Activated CD8-positive, alpha-beta memory T cell treated with anti-CD3 and anti-CD28 coated beads, Interleukin-2, amount 50 U/mL, for 24 hours (primary cell): ENCODE measurements around the gene TOP1.

ENCODE experiments used
- DNase-seq: peaks from one replicate; pipeline ENCODE4 v3.0.0-alpha.2; 2020; ENCODE audit errors: extremely low read depth

The TOP1 gene

DNA sequence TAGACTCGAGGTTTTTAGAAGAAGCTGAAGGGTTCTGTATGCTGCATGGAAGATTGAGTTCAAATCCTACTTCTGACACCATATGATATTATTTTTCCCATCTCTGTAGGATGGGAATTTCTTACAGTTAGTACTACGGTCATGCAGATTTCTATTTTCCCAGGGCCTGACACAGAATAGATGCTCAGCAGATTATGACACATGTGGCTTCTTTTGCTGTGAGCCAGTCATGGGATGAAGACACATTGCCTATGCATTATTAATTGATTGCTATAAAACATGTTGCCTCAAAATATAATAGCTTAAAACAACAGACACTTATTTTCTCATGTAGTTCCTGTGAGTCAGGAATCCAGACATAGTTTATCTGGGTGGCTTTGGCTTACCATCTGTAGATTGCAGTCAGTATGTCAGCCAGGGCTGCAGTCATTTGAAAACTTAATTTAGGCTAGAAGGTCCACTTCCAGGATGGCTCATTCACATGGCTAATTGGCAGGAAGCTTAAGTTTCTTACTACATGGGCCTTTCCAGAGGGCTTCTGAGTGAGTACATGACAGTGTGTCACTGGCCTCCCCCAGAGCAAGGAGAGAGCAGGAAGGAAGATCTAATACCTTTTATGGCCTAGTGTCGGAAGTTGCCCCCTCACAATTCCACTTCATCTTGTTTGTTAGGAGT is 29.5 kb downstream of the TOP1 start:
- no peak for DNase-seq

- DNase-seq: no peak
Measured at GRCh38 chr20:41058674-41059635, 30.3 kb downstream of the TOP1 start.

- no peak for DNase-seq
Measured at GRCh38 chr20:41061155-41061554, 32.5 kb downstream of the TOP1 start.

- no peak for DNase-seq
Measured at GRCh38 chr20:41063442-41063841, 34.8 kb downstream of the TOP1 start.

DNA sequence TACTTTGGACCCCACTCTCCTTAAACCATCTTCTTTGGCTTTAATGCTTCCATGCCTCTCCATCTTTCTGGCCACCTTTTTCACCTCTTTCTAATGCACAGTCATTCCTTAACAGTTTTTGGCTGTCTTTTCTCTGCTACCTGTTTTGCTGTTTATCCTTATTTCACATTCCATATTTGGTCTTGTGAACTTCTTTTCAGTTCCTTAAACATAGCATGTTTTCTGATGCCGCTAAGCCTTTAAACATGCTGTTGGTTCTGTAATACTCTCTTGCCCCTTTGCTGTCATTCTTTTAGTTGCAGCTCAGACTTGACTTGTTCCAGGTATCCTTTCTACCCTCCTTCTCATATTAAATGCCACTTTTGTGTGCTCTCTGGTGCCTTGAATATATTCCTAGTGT is 35.8 kb downstream of the TOP1 start:
- no peak for DNase-seq

GRCh38 chr20:41065716-41066115 is 37.1 kb downstream of the TOP1 start:
- DNase-seq: no peak

GRCh38 chr20:41068806-41069205 is 40.2 kb downstream of the TOP1 start:
- DNase-seq: no peak

GRCh38 chr20:41072190-41072863 is 43.7 kb downstream of the TOP1 start:
- no peak for DNase-seq

DNA sequence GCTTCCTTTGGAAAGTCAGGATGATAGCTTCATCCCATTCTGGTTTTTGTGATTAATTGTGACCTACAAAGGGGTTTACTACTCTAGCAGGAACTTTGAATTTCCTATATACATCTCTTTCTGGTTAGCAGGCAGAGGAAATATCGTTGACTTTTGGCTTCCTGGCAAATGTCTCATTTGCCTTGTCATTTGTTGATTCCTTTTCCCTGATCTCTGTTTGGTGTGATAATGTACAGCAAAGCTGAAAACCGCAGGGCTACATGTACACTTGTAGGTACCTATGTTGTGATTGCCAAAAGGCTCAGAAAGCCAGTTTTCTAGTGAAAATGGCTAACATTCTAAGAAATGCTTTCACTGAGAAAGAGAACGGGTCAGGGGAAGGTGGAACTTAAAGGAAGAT is 44.3 kb downstream of the TOP1 start:
- no peak for DNase-seq

- DNase-seq: no peak
Measured at GRCh38 chr20:41074441-41074840, 45.8 kb downstream of the TOP1 start.

GRCh38 chr20:41076776-41077175 is 48.2 kb downstream of the TOP1 start:
- DNase-seq: no peak

GRCh38 chr20:41078329-41078728 is 49.7 kb downstream of the TOP1 start:
- no peak for DNase-seq

GRCh38 chr20:41079066-41079465 is 50.4 kb downstream of the TOP1 start:
- DNase-seq: no peak

DNA sequence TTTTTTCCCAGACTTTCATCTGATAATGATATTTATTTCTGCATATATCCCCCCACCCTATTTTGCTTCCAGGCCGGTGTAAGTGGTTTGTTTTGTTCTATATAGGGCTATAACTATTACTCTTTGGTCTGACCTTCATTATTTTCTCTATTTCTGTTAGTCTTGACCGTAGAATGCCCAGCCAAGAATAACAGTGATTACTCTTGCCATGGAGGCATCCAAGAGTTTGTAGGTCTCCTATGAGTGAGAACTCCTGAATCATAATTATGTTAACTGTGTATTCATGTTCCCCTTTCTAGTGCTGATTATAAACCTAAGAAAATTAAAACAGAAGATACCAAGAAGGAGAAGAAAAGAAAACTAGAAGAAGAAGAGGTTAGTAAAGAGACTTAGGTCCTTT is 52.2 kb downstream of the TOP1 start:
- DNase-seq: no peak

- DNase-seq: no peak
Measured at GRCh38 chr20:41081276-41081814, 52.7 kb downstream of the TOP1 start.

- no peak for DNase-seq
Measured at GRCh38 chr20:41082306-41082705, 53.7 kb downstream of the TOP1 start.

DNA sequence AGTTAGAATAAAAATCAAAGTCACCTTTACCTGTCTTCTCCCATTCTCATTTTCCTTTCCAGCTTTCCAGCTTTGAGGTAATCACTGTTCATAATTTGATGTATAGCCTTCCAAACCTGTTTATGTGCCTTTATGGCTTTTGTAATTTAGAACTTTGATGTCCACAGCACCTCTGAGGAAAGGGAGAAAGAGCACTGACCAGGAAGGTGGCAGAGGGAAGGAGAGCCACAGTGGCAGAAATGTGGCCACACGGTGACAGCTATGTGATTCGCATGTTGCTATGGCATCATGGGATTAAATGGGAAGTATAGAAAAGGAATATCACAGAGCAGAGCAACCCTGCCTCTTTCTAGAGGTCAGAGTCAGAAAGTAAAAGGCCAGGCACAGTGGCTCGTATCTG is 57.0 kb downstream of the TOP1 start:
- no peak for DNase-seq

DNA sequence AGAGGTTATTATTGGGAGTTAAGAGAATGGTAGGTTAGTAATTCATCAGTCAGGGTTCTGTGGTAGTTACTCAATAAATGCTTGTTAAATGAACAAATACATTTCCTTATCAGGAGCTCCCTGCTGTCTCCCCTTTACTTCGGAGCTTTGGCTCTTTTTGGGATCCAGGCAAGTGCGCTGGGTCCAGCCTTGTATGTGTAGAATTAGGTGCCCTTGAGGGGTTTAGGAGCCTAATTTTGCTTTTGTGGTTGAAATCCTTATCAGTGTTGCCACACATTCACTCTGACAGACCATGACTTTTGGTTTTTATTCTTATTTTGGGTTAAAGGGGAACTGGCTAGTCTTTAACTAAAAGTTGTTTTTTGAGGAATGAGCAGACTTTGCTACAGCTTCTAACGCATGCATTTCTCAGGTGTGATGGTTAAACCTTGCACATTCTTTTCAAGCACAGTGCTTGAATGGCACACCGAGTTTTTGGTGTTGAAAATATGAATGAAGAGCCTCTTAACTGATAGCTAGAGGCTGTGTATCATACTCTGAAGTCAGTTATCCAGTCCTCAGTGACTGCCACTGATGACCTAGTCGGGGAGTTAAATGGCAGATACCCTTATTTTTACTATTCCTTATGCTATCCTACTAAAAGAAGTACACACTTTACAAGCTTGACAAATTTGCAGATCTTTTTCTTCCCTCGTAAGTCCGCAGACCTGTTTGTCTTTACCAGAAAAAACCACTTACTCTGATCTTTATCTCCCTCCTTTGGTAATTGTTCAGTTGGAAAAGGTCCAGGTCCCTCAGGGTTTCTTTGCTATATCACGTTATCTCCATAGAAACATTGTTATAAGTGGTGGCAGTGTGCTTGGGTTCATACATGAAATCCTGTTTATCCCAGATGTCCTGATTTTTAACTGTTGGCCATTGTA is 58.0 kb downstream of the TOP1 start:
- no peak for DNase-seq

- no peak for DNase-seq
Measured at GRCh38 chr20:41087325-41087685, 58.7 kb downstream of the TOP1 start.

- no peak for DNase-seq
Measured at GRCh38 chr20:41087777-41088176, 59.2 kb downstream of the TOP1 start.

DNA sequence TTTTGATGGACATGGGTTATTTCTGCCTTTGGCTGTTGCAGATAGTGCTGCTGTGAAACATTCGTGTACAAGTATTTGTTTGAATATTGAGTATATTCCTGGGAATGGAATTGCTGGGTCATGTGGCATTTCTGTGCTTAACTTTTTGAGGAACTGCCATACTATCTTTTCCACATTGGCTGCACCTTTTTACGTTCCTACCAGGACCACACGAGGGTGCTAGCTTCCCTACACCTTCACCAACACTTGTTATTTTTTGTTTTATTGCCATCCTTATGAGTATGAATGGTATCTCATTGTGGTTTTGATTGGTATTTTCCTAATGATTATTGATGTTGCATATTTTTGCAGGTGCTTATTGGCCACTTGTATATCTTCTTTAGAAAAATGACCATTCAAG is 60.9 kb downstream of the TOP1 start:
- no peak for DNase-seq
